Heart right ventricle (tissue), 16 donors: ENCODE results near the gene WDR33. TPM values are rescaled to one million over a fixed set of nuclear protein-coding genes. Genes with fewer than 3 reads are reported as not detected.

Experiments
- ATAC-seq, 8 donors: fragments of 200-7000 bp; cut with Tn5 transposase; one replicate each; pipeline ENCODE4 v1.9.1; 2020; ENCODE audit warnings: mild to moderate bottlenecking in 8 of 8, moderate library complexity in 8 of 8, moderate number of reproducible peaks in 1 of 8
- DNase-seq, 2 donors: peaks; one replicate each; pipeline ENCODE4 v3.0.0-alpha.2; 2020
- H3K27ac ChIP-seq, 10 donors: fragments of 200-600 bp; sonication (generic) in 2 of 10; one replicate each; pipeline versions ENCODE4 v1.5.0 to v1.8.0; 2020 to 2022; ENCODE audit warnings: mild to moderate bottlenecking in 3 of 10
- H3K27me3 ChIP-seq, 7 donors: fragments of 200-600 bp; one replicate each; pipeline ENCODE4 v1.8.0; 2021 to 2022; ENCODE audit warnings: mild to moderate bottlenecking in 2 of 7
- H3K36me3 ChIP-seq, 9 donors: fragments of 200-600 bp; sonication (generic) in 1 of 9; one replicate each; pipeline versions ENCODE4 v1.5.0 to v1.8.0; 2020 to 2022; ENCODE audit warnings: mild to moderate bottlenecking in 2 of 9
- H3K4me1 ChIP-seq, 9 donors: fragments of 200-600 bp; sonication (generic) in 1 of 9; one replicate each; pipeline versions ENCODE4 v1.5.0 to v1.8.0; 2020 to 2022; ENCODE audit warnings: mild to moderate bottlenecking in 4 of 9
- H3K4me3 ChIP-seq, 10 donors: fragments of 200-600 bp; sonication (generic) in 2 of 10; one replicate each; pipeline versions ENCODE4 v1.5.0 to v1.8.0; 2020 to 2022; ENCODE audit warnings: mild to moderate bottlenecking in 7 of 10, moderate library complexity in 2 of 10
- H3K9me3 ChIP-seq, 11 donors: fragments of 200-600 bp in 10 of 11; sonication (generic) in 2 of 11; one replicate each; pipeline versions ENCODE4 v1.5.0 to v1.8.0; 2013 to 2022; ENCODE audit warnings: mild to moderate bottlenecking in 2 of 11, control low read depth in 1 of 11, moderate library complexity in 1 of 11
- CTCF ChIP-seq, 9 donors: fragments of 200-600 bp; sonication (generic) in 2 of 9; IDR thresholded peaks; one replicate each; pipeline versions ENCODE4 v1.5.0 to v1.8.0; 2021 to 2022; ENCODE audit warnings: antibody characterized with exemption in 9 of 9, mild to moderate bottlenecking in 5 of 9, moderate library complexity in 1 of 9
- whole genome bisulfite sequencing, 2 donors: extraction: QIAGEN DNeasy Blood & Tissue Kit; methylation state at CpG; one replicate each; pipeline ENCODE4 v1.1.7; 2013; ENCODE audit warnings: inconsistent platforms in 1 of 2; 5-methylcytosine and 5-hydroxymethylcytosine counted together
- intact Hi-C, 10 donors: fragments of 100-400 bp; cut with DNase I; formaldehyde crosslinking; loops; one replicate each; pipeline versions ENCODE4 v1.11.1 to v1.14.2; 2022
- polyA plus RNA-seq, 2 donors: library from polyadenylated mRNA; stranded (reverse); fragments of 200-250 nt; gene quantifications; one replicate each; pipeline ENCODE4 v1.2.3, GENCODE V29; 2013
- total RNA-seq, 10 donors: library from RNA; stranded (reverse); fragmentation: NEBNext Ultra II Directional in 3 of 10; extraction: Animal tissue kit (Norgen Biotek cat#: 25700) in 3 of 10; gene quantifications; one replicate each; pipeline versions ENCODE4 v1.2.1 to v1.2.4, GENCODE V29; 2021 to 2023
- donor health status: Arrhythmogenic right ventricular cardiomyopathy.
- donor health status: ischemic (EF 13 %, LVEDD 7.1; RV severe dilation, severe dysfunction).
- donor health status: healthy with polysubstance abuse.
- donor health status: DM: no; HTN: yes; CAD: no.
- donor health status: DM: no; HTN: no; CAD: no.
- donor health status: ischemic (EF 25% LVEDD 6.9; RV normal size, moderate dysfunction).
- donor health status: ischemic (EF 25% LVEDD 5.7; RV mildly dilated, moderate dysfunction).
- donor health status: healthy.
- donor health status: DM: yes; HTN: yes; CAD: no.
- donor health status: Ischemic cardiomyopathy.
- donor health status: ischemic (EF 35%, LVEDD 5.7; RV mildly dilated, moderate dysfunction).
- donor health status: nonischemic (EF 11% LVEDD 7.7; RV severe dilation, severe dysfunction).
- donor health status: DM: yes; HTN: yes; CAD: no.
- donor health status: PGD.
- donor health status: ischemic (EF 29% LVEDD 5.4; RV normal size, mild dysfunction).
- donor health status: nonischemic (EF 23%, LVEDD 6.1; RV moderate dilation, normal function).

WDR33 gene
- total and polyA plus RNA-seq, 12 donors = 10.5 to 47.6 (median 42.1) TPM

DNA sequence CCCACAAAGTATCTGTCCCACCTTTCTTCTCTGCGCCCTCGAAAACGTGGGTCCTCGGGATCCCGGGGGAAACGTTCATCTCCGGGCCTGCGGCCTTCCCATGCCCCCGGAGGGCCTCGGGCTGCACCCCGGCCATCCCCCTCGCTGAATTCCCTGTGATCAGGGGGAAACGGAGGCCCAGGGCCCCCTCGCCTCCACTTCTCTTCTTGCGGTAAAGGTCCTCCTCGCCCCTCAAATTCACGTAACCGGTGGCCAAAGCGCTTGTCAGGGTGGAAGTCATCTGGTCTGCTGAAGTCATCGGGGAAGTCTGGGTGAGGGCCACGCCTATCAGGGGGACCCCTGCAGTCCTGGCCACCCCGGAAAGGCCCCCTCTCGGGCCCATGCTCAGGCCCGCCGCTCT, 97.4 kb downstream of the WDR33 start:
- Histone ChIP-seq H3K4me1 (peaks cover 0 to 13% (median 0%) of the 10 kb centered on the region in 9 donors), H3K4me3 (no peak overlapping the region), H3K36me3 (peaks cover 0 to 97% (median 20%) of the 10 kb centered on the region in 9 donors), H3K9me3 (no peaks in the 10 kb centered on the region), H3K27me3 (no peaks in the 10 kb centered on the region), H3K27ac (no peak overlapping the region)
- no peak for TF ChIP-seq CTCF (IDR thresholded peaks at IDR 0.05)
- ATAC-seq (no peak), DNase-seq (no peak)
- intact Hi-C loops = no loop called here
- 94 to 95% methylated on average over 25 of the region's 25 CpGs for WGBS, 2 donors

DNA sequence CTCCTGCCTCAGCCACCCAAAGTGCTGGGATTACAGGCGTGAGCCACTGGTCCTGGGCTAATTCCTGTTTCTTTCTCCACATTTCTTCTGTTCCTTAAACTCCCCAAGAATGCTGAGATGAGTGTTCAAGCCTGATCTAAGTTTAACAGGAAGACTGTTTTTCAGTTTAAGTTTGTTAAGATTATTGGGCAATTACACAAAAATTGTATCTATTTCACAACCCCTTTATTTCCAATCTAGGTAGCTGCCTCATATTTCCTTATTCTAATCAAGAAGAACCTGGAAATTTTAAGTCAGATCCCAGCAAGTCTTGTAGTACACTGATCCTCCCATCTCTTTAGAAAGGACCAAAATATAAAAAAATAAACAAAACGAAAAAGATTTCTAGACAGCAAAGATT, 98.0 kb downstream of the WDR33 start:
- Histone ChIP-seq H3K4me1 (peaks cover 0 to 13% (median 0%) of the 10 kb centered on the region in 9 donors), H3K36me3 (peaks cover 0 to 97% (median 20%) of the 10 kb centered on the region in 9 donors), H3K27ac (no peak overlapping the region), H3K4me3 (no peak overlapping the region), H3K9me3 (no peaks in the 10 kb centered on the region), H3K27me3 (no peaks in the 10 kb centered on the region)
- ATAC-seq (no peak), DNase-seq (no peak)
- TF ChIP-seq CTCF (IDR thresholded peaks at IDR 0.05) = no peak
- intact Hi-C loops = no loop called here
- WGBS, 2 donors = 88 to 94% methylated on average over 2 of the region's 2 CpGs

- DNase-seq = no peak
- Histone ChIP-seq H3K4me3 (no peak overlapping the region), H3K4me1 (peaks cover 0 to 25% (median 11%) of the 10 kb centered on the region in 9 donors), H3K27ac (no peak overlapping the region), H3K9me3 (no peaks in the 10 kb centered on the region), H3K27me3 (no peaks in the 10 kb centered on the region), H3K36me3 (peaks cover 0 to 94% (median 31%) of the 10 kb centered on the region in 9 donors)
- intact Hi-C loops = loop anchor here in 4 of 10 donors (10.0 kb wide), 3 partner anchors 95 to 185 kb away; partner anchors contain the start of gene IWS1 (in 2 of the 4)
- 87 to 92% methylated on average over 13 of the region's 13 CpGs for WGBS, 2 donors
- no peak for ATAC-seq
- no peak for TF ChIP-seq CTCF (IDR thresholded peaks at IDR 0.05)
Observed at GRCh38 chr2:127709336-127709735, 101.6 kb downstream of the WDR33 start.

DNA sequence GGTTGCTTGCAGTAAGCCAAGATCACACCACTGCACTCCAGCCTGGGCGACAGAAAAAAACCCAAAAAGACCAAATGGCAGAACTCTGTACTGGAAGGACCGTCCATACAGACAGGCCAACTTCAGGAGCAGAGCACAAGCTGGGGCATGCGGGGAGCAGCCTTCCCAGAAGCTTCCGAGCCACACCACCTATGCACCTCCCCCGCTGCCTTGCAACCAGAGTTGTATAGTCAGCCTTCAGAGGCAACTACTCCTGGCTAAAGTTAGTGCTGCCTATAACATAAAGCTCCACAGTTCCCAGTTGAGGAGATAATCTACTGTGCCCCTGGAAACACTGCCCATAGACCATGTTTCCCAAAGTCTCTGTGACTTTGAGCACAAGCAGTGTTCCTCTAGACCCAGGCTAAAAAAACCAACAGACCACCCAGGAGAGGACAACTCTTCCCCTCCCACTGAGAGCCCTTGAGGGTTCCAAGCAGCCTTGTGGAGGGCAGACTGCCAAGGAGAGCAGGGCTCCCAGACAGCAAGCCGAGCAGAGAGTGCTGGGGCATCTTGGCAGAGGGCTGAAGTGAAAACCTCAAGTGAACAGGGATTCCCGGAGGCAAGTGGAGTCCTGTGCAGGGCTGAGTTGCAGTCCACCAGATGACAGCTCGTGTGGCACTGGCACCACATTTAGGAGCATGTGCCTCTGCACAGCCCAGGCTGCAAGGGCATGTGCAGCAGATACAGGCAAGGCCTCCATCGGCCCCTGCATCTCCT, 102.9 kb downstream of the WDR33 start:
- Histone ChIP-seq H3K4me3 (no peak overlapping the region), H3K4me1 (peaks cover 0 to 37% (median 24%) of the 10 kb centered on the region in 9 donors)
- no peak for TF ChIP-seq CTCF (IDR thresholded peaks at IDR 0.05)

More for the DNA sequence above, 102.9 kb downstream of the WDR33 start:
- Histone ChIP-seq H3K27me3 (no peaks in the 10 kb centered on the region), H3K9me3 (no peaks in the 10 kb centered on the region), H3K36me3 (peaks cover 0 to 91% (median 31%) of the 10 kb centered on the region in 9 donors), H3K27ac (peak overlapping the region in 3 of 10 donors; percentile 1 to 22 (median 13))
- intact Hi-C loops = loop anchor here in 4 of 10 donors (10.0 kb wide), 3 partner anchors 97 to 183 kb away; partner anchors contain the start of gene IWS1 (in 2 of the 4)
- DNase-seq = no peak
- 71 to 78% methylated on average over 9 of the region's 9 CpGs for WGBS, 2 donors
- ATAC-seq = peak in 7 of 8 donors; percentile 18 to 79 (median 28)
